Stimulated activated CD4-positive, alpha-beta T cell treated with anti-CD3 and anti-CD28 coated beads, TNF-alpha, amount 100 ng/mL, for 1 hour (primary cell): ENCODE results near the gene KLRF1.

Experiments
- DNase-seq, 3 donors: peaks; one replicate each; pipeline ENCODE4 v3.0.0-alpha.2; 2020; ENCODE audit warnings: low read depth in 3 of 3, low spot score in 1 of 3

KLRF1 gene

GRCh38 chr12:9827209-9827888, at the start of gene KLRF1:
Gene KLRF1, plus strand, starts transcription at chr12:9827481. Its CDS starts 64 bp downstream, at chr12:9827545.
- DNase-seq = no peak

- DNase-seq = no peak
Measured at GRCh38 chr12:9779209-9779608, 48.1 kb upstream of the KLRF1 start.

GRCh38 chr12:9781360-9781759, 45.9 kb upstream of the KLRF1 start:
- no peak for DNase-seq

GRCh38 chr12:9782547-9783382, 44.5 kb upstream of the KLRF1 start:
- no peak for DNase-seq

- DNase-seq = no peak
Measured at GRCh38 chr12:9784326-9784725, 43.0 kb upstream of the KLRF1 start.

GRCh38 chr12:9784816-9785215, 42.5 kb upstream of the KLRF1 start:
- DNase-seq = no peak

- DNase-seq = no peak
Measured at GRCh38 chr12:9786726-9787717, 40.3 kb upstream of the KLRF1 start.

- no peak for DNase-seq
Measured at GRCh38 chr12:9792185-9792900, 34.9 kb upstream of the KLRF1 start.

GRCh38 chr12:9792961-9793617, 34.2 kb upstream of the KLRF1 start:
- DNase-seq = no peak

GRCh38 chr12:9793779-9794395, 33.4 kb upstream of the KLRF1 start:
- DNase-seq = no peak

GRCh38 chr12:9794484-9795093, 32.7 kb upstream of the KLRF1 start:
- no peak for DNase-seq

GRCh38 chr12:9795945-9796344, 31.3 kb upstream of the KLRF1 start:
- DNase-seq = no peak

GRCh38 chr12:9796346-9796745, 30.9 kb upstream of the KLRF1 start:
- no peak for DNase-seq

- no peak for DNase-seq
Measured at GRCh38 chr12:9796971-9797370, 30.3 kb upstream of the KLRF1 start.

- peak in 2 of 3 donors; percentile 36 to 42 for DNase-seq
Measured at GRCh38 chr12:9797722-9798619, 29.3 kb upstream of the KLRF1 start.

- DNase-seq = no peak
Measured at GRCh38 chr12:9799961-9800360, 27.3 kb upstream of the KLRF1 start.

- no peak for DNase-seq
Measured at GRCh38 chr12:9805883-9806282, 21.4 kb upstream of the KLRF1 start.

- no peak for DNase-seq
Measured at GRCh38 chr12:9806714-9807113, 20.6 kb upstream of the KLRF1 start.
